GM12878 (cell line): Measurements from ENCODE around the gene BCAT1. TPM values are rescaled to one million over a fixed set of nuclear protein-coding genes. Genes with fewer than 3 reads are reported as not detected.

Source experiments
- ATAC-seq: fragments of 200-7000 bp; cut with Tn5 transposase; 3 replicates; pipeline ENCODE4 v1.9.1; 2020; ENCODE audit warnings: mild to moderate bottlenecking, moderate library complexity
- BruUV-seq: library from RNA; stranded (reverse); fragments of 400-500 nt; replicated peaks from 2 replicates; lab custom pipeline; 2021; lab: Mats Ljungman, UMichigan
- CTCF ChIA-PET: fragments of 300-600 bp; sonication (Branson Sonifier 250); formaldehyde crosslinking; extraction: SDS; loops from one replicate; lab custom pipeline; 2021; ENCODE audit warnings: inconsistent platforms; lab: Yijun Ruan, JAX
- POLR2A ChIA-PET: fragments of 350-600 bp; formaldehyde crosslinking; extraction: SDS; loops from one replicate; lab custom pipeline; 2021; ENCODE audit warnings: inconsistent platforms; lab: Charles Lee
- RAD21 ChIA-PET: fragments of 300-600 bp; sonication (Branson Sonifier 250); formaldehyde crosslinking; loops from one replicate; lab custom pipeline; 2023; ENCODE audit warnings: antibody characterized with exemption; ENCODE audit not compliant: unreplicated experiment; lab: Charles Lee
- SMC1A ChIA-PET: fragments of 300-600 bp; sonication (Branson Sonifier 250); formaldehyde crosslinking; loops from one replicate; lab custom pipeline; 2023; ENCODE audit not compliant: unreplicated experiment, uncharacterized antibody; lab: Charles Lee
- DNase-seq: peaks from one replicate; pipeline ENCODE4 v3.0.0-alpha.2; 2011; ENCODE audit warnings: low read depth, low spot score
- FAIRE-seq: peaks from 3 replicates; lab custom pipeline; 2011; peaks lifted over from hg19 to GRCh38; lab: Jason Lieb, UNC
- H2AFZ ChIP-seq: 2 replicates; pipeline ENCODE4 v1.6.0; 2011; ENCODE audit warnings: low read depth, low read length, control low read depth; ENCODE audit not compliant: control insufficient read depth
- H3K27ac ChIP-seq: 2 replicates; pipeline ENCODE4 v1.5.1; 2011; ENCODE audit warnings: control low read depth; ENCODE audit not compliant: control insufficient read depth, insufficient read depth
- H3K27me3 ChIP-seq, 2 experiments: replicated peaks in 1 of 2; 2 replicates each; pipeline versions ENCODE4 v1.6.0 to v1.6.1; 2011; ENCODE audit warnings: low read length in 1 of 2; ENCODE audit not compliant: control insufficient read depth in 2 of 2, insufficient read depth in 2 of 2
- H3K36me3 ChIP-seq, 2 experiments: 2 replicates each; pipeline ENCODE4 v1.5.1; 2011; ENCODE audit warnings: low read length in 1 of 2; ENCODE audit not compliant: control insufficient read depth in 2 of 2, insufficient read depth in 2 of 2
- H3K4me1 ChIP-seq: 2 replicates; pipeline ENCODE4 v1.6.1; 2011; ENCODE audit warnings: mild to moderate bottlenecking, low read length, moderate library complexity, mixed read lengths; ENCODE audit not compliant: control insufficient read depth, insufficient read depth
- H3K4me2 ChIP-seq: 2 replicates; pipeline ENCODE4 v1.6.0; 2011; ENCODE audit warnings: control low read depth; ENCODE audit not compliant: control insufficient read depth, insufficient read depth
- H3K4me3 ChIP-seq: fragments of 200-600 bp; sonication (generic); 2 replicates; pipeline ENCODE4 v1.5.1; 2016
- H3K79me2 ChIP-seq: 2 replicates; pipeline ENCODE4 v1.6.0; 2011; ENCODE audit warnings: low read length; ENCODE audit not compliant: control insufficient read depth, insufficient read depth
- H3K9ac ChIP-seq: 2 replicates; pipeline ENCODE4 v1.8.0; 2011; ENCODE audit warnings: low read length, control low read depth, mixed read lengths; ENCODE audit not compliant: control insufficient read depth, insufficient read depth
- H3K9me3 ChIP-seq: replicated peaks from 3 replicates; pipeline ENCODE4 v1.5.1; 2011; ENCODE audit warnings: mild to moderate bottlenecking, low read length; ENCODE audit not compliant: control insufficient read depth, insufficient read depth
- H4K20me1 ChIP-seq: 2 replicates; pipeline ENCODE4 v1.6.0; 2011; ENCODE audit not compliant: control insufficient read depth, insufficient read depth
- CREB1 ChIP-seq: IDR thresholded peaks from 2 replicates; pipeline ENCODE4 v1.6.1; 2012; ENCODE audit warnings: low read depth, mild to moderate bottlenecking, inconsistent platforms
- FOXK2 ChIP-seq: fragments of 450-650 bp; IDR thresholded peaks from 2 replicates; pipeline ENCODE4 v1.6.1; 2017; ENCODE audit warnings: mild to moderate bottlenecking, moderate library complexity
- NR2C1 ChIP-seq: fragments of 450-650 bp; IDR thresholded peaks from 2 replicates; pipeline ENCODE4 v1.6.1; 2017; ENCODE audit warnings: antibody characterized with exemption, mild to moderate bottlenecking, moderate library complexity
- PKNOX1 ChIP-seq: fragments of 450-650 bp; IDR thresholded peaks from 2 replicates; pipeline ENCODE4 v1.6.1; 2016; ENCODE audit warnings: mild to moderate bottlenecking
- POU2F2 ChIP-seq: IDR thresholded peaks from 3 replicates; pipeline ENCODE4 v1.6.1; 2011; ENCODE audit warnings: low read depth, mild to moderate bottlenecking, low read length, borderline replicate concordance
- STAT1 ChIP-seq: fragments of 450-650 bp; conservative IDR thresholded peaks from 2 replicates; pipeline ENCODE4 v1.6.1; 2014; ENCODE audit warnings: antibody characterized with exemption, mild to moderate bottlenecking
- ZBTB40 ChIP-seq: fragments of 450-650 bp; IDR thresholded peaks from 2 replicates; pipeline ENCODE4 v1.6.1; 2016; ENCODE audit warnings: mild to moderate bottlenecking, moderate library complexity, borderline replicate concordance
- WGBS: methylation state at CpG from one replicate; pipeline ENCODE4 v1.1.6; 2016; ENCODE audit warnings: low lambda C conversion rate; ENCODE audit not compliant: insufficient replicate concordance, insufficient coverage; ENCODE audit errors: missing lambda C conversion rate; 5-methylcytosine and 5-hydroxymethylcytosine counted together
- in situ Hi-C: fragments of 300-500 bp; cut with MboI; formaldehyde crosslinking; loops from 9 replicates; pipeline ENCODE4 v1.14.3; 2018; ENCODE audit warnings: mixed read lengths
- intact Hi-C: fragments of 100-400 bp; cut with micrococcal nuclease; formaldehyde crosslinking; loops from one replicate; pipeline ENCODE4 v1.14.2; 2022; ENCODE audit not compliant: unreplicated experiment
- polyA plus RNA-seq, 11 experiments: library from polyadenylated mRNA; depleted of rRNA in 4 of 11; unstranded in 6 of 11; stranded (reverse) in 5 of 11; fragments of >200 nt; fragmentation: Nextera tagmentation in 4 of 11; fragmentation: Illumina TruSeq in 1 of 11; extraction: Ambion mirVana in 4 of 11; extraction: Trizol in 1 of 11; gene quantifications; 1 replicate in 1 of 11; 2 replicates in 10 of 11; pipeline versions ENCODE4 v1.2.1 to v1.2.3, GENCODE V29; 2011 to 2016; ENCODE audit warnings: inconsistent platforms in 2 of 11, missing spikeins in 2 of 11, low read depth in 1 of 11
- total RNA-seq, 4 experiments: library from RNA; depleted of rRNA in 3 of 4; stranded (reverse); fragments of >200 nt in 3 of 4; fragmentation: Illumina TruSeq in 1 of 4; extraction: Trizol in 1 of 4; gene quantifications; 2 replicates each; pipeline versions ENCODE4 v1.2.1 to v1.2.3, GENCODE V29; 2013 to 2021

Gene BCAT1
- total and polyA plus RNA-seq, 10 of the 15 experiments (the other 5 are each of a cell fraction or from before 2014, with no cell fraction given), result 26.2 to 187 (median 81.9) TPM

GRCh38 chr12:24913953-24914352 lies 34.9 kb downstream of the BCAT1 start:
- ChIA-PET SMC1A (interaction anchor here (0.9 kb wide), 1 partner anchor 33 kb away, joined by 4 read pairs; no protein-coding TSS in a partner anchor), CTCF (no interaction called here), RAD21 (no interaction called here), POLR2A (interaction anchor here (0.5 kb wide), 1 partner anchor 79 kb away, joined by 3 read pairs; no protein-coding TSS in a partner anchor)
- no peak for DNase-seq
- H4K20me1 ChIP-seq, result no peaks in the 10 kb centered on the region
- H3K27me3 ChIP-seq, result no peaks in the 10 kb centered on the region
- no peaks in the 10 kb centered on the region for H3K9me3 ChIP-seq
- H3K36me3 ChIP-seq, result no peaks in the 10 kb centered on the region; a peak in 1 of 4 replicates
- H3K27ac ChIP-seq, result no peak overlapping the region
- no peak overlapping the region for H3K4me3 ChIP-seq
- WGBS, result 66% methylated on average over 3 of the region's 3 CpGs
- in situ Hi-C loops (no loop called here), intact Hi-C loops (no loop called here)
- H3K4me1 ChIP-seq, result no peaks in the 10 kb centered on the region
- no peak overlapping the region for H3K4me2 ChIP-seq
- no peak overlapping the region for H3K9ac ChIP-seq
- no peak overlapping the region for H2AFZ ChIP-seq
- no peak for ATAC-seq
- BruUV-seq, result no TSS peak
- FAIRE-seq, result no peak
- TF ChIP-seq FOXK2 (no peak), POU2F2 (no peak), NR2C1 (no peak), ZBTB40 (no peak), PKNOX1 (no peak), STAT1 (no peak), CREB1 (no peak)
- H3K79me2 ChIP-seq, result no peaks in the 10 kb centered on the region; the same call in none of the 2 replicates
